Ascending aorta (tissue), 2 donors: ENCODE results near the gene ACTL7A. TPM values are rescaled to one million over a fixed set of nuclear protein-coding genes. Genes with fewer than 3 reads are reported as not detected.

Source experiments
- DNase-seq, 2 donors: peaks; one replicate each; pipeline ENCODE4 v3.0.0-alpha.2; 2019; ENCODE audit warnings: low spot score in 2 of 2
- H3K27ac ChIP-seq, 2 donors: fragments of 200-600 bp; sonication (generic); one replicate each; pipeline ENCODE4 v1.5.1; 2016 to 2017; ENCODE audit warnings: mild to moderate bottlenecking in 1 of 2
- H3K27me3 ChIP-seq: fragments of 200-600 bp; sonication (generic); one replicate; pipeline ENCODE4 v1.5.1; 2017
- H3K36me3 ChIP-seq, 2 donors: fragments of 200-600 bp; sonication (generic); one replicate each; pipeline ENCODE4 v1.5.1; 2016
- H3K4me1 ChIP-seq, 2 donors: fragments of 200-600 bp; sonication (generic); one replicate each; pipeline ENCODE4 v1.5.1; 2016 to 2017; ENCODE audit warnings: mild to moderate bottlenecking in 1 of 2
- H3K4me3 ChIP-seq, 2 donors: fragments of 200-600 bp; sonication (generic); one replicate each; pipeline ENCODE4 v1.5.1; 2016 to 2017; ENCODE audit warnings: mild to moderate bottlenecking in 1 of 2
- H3K9me3 ChIP-seq, 2 donors: fragments of 200-600 bp; sonication (generic); one replicate each; pipeline ENCODE4 v1.5.1; 2016
- intact Hi-C: fragments of 100-400 bp; cut with DNase I; formaldehyde crosslinking; loops from one replicate; pipeline ENCODE4 v1.15.1; 2023
- total RNA-seq: library from RNA; depleted of rRNA; stranded (reverse); fragments of >200 nt; gene quantifications from one replicate; pipeline ENCODE4 v1.1.0, GENCODE V29; 2016
- TF ChIP-seq, protein P1 (sequence below), 3 experiments: fragments of 200-600 bp in 2 of 3; fragments of 450-650 bp in 1 of 3; sonication (generic) in 2 of 3; IDR thresholded peaks; one replicate each; pipeline ENCODE4 v1.5.1; 2016 to 2019; ENCODE audit warnings: antibody characterized with exemption in 3 of 3, mild to moderate bottlenecking in 1 of 3, moderate library complexity in 1 of 3

Gene ACTL7A
- total RNA-seq, 1 donor from 2014 or later = not detected

DNA sequence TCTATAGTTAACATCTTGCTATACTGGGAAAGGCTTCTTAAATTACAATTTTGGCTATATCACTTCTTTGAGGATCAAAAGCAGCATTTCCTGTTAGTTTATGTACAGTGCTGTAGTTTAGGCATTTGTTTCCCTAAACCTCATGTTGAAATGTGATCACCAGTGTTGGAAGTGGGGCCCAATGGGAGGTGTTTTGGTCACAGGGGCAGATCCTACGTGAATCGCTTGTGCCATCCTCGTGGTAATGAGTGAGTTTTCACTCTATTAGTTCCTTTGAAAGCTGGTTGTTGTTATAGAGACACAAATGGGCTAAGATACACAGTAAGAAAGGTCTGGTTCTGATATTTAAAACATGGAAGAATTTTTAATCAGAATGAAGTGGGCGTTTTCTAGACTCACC is 5.8 kb downstream of the ACTL7A start:
- TF ChIP-seq, protein P1, sequence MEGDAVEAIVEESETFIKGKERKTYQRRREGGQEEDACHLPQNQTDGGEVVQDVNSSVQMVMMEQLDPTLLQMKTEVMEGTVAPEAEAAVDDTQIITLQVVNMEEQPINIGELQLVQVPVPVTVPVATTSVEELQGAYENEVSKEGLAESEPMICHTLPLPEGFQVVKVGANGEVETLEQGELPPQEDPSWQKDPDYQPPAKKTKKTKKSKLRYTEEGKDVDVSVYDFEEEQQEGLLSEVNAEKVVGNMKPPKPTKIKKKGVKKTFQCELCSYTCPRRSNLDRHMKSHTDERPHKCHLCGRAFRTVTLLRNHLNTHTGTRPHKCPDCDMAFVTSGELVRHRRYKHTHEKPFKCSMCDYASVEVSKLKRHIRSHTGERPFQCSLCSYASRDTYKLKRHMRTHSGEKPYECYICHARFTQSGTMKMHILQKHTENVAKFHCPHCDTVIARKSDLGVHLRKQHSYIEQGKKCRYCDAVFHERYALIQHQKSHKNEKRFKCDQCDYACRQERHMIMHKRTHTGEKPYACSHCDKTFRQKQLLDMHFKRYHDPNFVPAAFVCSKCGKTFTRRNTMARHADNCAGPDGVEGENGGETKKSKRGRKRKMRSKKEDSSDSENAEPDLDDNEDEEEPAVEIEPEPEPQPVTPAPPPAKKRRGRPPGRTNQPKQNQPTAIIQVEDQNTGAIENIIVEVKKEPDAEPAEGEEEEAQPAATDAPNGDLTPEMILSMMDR (IDR thresholded peaks at IDR 0.05) = no peak
- no peak overlapping the region for H3K27ac ChIP-seq
- H3K27me3 ChIP-seq = no peaks in the 10 kb centered on the region
- no peaks in the 10 kb centered on the region for H3K9me3 ChIP-seq
- H3K36me3 ChIP-seq = peaks cover 24 to 45% of the 10 kb centered on the region in 2 donors
- intact Hi-C loops = no loop called here
- H3K4me3 ChIP-seq = no peak overlapping the region
- DNase-seq = no peak
- H3K4me1 ChIP-seq = no peaks in the 10 kb centered on the region

DNA sequence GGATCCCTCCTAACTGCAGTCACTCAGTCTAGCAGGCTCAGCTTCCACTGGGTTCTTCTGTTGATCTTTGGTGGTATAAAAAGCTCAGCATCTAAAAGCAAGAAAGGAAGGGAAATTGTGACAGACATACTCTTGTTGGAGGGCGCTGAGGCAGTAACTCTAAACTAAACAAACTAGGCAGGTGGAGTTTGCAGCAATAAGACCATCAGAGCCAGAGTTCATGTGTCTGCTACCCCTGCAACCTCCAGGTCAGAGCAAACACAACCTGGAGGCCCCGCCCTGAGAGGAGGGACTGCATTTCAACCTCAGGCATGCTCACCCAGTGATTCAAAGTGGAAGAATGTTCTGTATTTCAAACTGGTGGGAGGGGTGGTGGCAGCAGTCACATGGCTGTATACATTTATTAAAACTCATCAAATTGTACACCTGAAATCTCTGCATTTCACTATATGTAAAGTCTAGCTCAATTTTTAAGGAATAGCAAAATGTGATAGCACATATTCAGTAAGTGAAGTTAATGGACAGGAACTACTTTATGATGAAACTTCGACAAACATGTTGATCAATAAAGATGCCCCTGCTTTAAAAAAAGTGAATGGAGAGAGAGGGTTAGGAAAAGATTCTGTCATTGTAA is 7.1 kb downstream of the ACTL7A start:
- no peak for DNase-seq
- intact Hi-C loops = no loop called here
- TF ChIP-seq, protein P1 (IDR thresholded peaks at IDR 0.05) = no peak
- Histone ChIP-seq H3K9me3 (no peaks in the 10 kb centered on the region), H3K4me3 (no peak overlapping the region), H3K4me1 (no peaks in the 10 kb centered on the region), H3K27me3 (no peaks in the 10 kb centered on the region), H3K36me3 (peaks cover 36 to 59% of the 10 kb centered on the region in 2 donors), H3K27ac (no peak overlapping the region)

DNA sequence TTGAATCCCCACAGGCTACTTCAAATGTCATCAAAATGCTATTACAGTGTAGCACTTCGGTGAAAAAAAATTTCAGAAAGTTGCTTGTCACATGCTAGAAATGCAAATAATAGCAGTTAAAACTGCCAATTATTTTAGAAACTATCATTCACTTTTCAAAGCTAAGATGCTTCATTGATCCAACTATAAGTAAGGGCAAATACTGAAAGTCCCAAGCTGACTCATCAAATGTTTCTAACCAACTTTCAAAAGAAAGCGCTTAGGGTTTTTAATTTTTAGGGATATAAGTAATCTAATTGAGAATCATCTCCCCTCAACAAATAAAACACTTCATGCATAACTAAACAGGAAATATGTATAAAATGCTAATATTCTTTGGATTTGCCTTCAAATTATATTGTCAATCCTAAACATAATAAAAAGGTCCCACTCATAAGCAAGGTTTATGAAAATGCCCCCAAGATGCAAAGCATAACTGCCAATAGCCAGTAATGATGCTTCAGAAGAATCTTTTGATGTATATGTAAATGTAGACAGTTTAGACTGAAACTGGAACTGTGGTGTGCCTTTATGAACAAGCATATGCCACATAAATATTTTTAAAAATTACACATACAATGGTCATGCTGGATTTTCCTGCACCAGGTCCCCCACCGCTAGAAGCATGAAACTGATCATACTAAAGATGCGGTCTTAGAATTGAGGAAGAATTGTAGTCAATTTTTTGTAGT is 12.2 kb downstream of the ACTL7A start:
- Histone ChIP-seq H3K4me1 (no peaks in the 10 kb centered on the region), H3K36me3 (peaks cover 67 to 89% of the 10 kb centered on the region in 2 donors), H3K9me3 (no peaks in the 10 kb centered on the region), H3K27ac (no peak overlapping the region), H3K27me3 (no peaks in the 10 kb centered on the region), H3K4me3 (no peak overlapping the region)
- TF ChIP-seq, protein P1 (IDR thresholded peaks at IDR 0.05) = no peak
- intact Hi-C loops = no loop called here
- DNase-seq = no peak

GRCh38 chr9:108876425-108876824 is 14.4 kb downstream of the ACTL7A start:
- H3K9me3 ChIP-seq = no peaks in the 10 kb centered on the region
- intact Hi-C loops = no loop called here
- TF ChIP-seq, protein P1 (IDR thresholded peaks at IDR 0.05) = no peak
- H3K36me3 ChIP-seq = peaks cover 68 to 93% of the 10 kb centered on the region in 2 donors
- no peak overlapping the region for H3K27ac ChIP-seq
- no peaks in the 10 kb centered on the region for H3K4me1 ChIP-seq
- H3K27me3 ChIP-seq = no peaks in the 10 kb centered on the region
- no peak for DNase-seq
- no peak overlapping the region for H3K4me3 ChIP-seq

GRCh38 chr9:108877524-108877923 is 15.5 kb downstream of the ACTL7A start:
- Histone ChIP-seq H3K4me3 (no peak overlapping the region), H3K36me3 (peaks cover 62 to 92% of the 10 kb centered on the region in 2 donors), H3K27me3 (no peaks in the 10 kb centered on the region), H3K4me1 (no peaks in the 10 kb centered on the region), H3K9me3 (no peaks in the 10 kb centered on the region), H3K27ac (no peak overlapping the region)
- no peak for DNase-seq
- intact Hi-C loops = no loop called here
- TF ChIP-seq, protein P1 (IDR thresholded peaks at IDR 0.05) = no peak
